Type B pancreatic cell (in vitro differentiated cells): Measurements from ENCODE around the gene STPG2. TPM values are rescaled to one million over a fixed set of nuclear protein-coding genes. Genes with fewer than 3 reads are reported as not detected.

ENCODE experiments used
- DNase-seq: peaks from one replicate; pipeline ENCODE4 v3.0.0; 2021; ENCODE audit warnings: mixed read lengths; ENCODE audit not compliant: unreplicated experiment; ENCODE audit errors: extremely low spot score
- H3K27ac Mint-ChIP-seq: 2 replicates; pipeline ENCODE4 v1.8.0; 2021; ENCODE audit warnings: mild to moderate bottlenecking, mixed read lengths
- H3K27me3 Mint-ChIP-seq: 2 replicates; pipeline ENCODE4 v1.8.0; 2021; ENCODE audit warnings: mixed read lengths
- H3K36me3 Mint-ChIP-seq: 2 replicates; pipeline ENCODE4 v1.8.0; 2021; ENCODE audit warnings: mixed read lengths
- H3K4me1 Mint-ChIP-seq: one replicate; pipeline ENCODE4 v1.8.0; 2021; ENCODE audit warnings: mixed read lengths; ENCODE audit not compliant: unreplicated experiment
- H3K4me3 Mint-ChIP-seq: 2 replicates; pipeline ENCODE4 v1.8.0; 2021; ENCODE audit warnings: mild to moderate bottlenecking, mixed read lengths
- H3K9me3 Mint-ChIP-seq: 2 replicates; pipeline ENCODE4 v1.8.0; 2021; ENCODE audit warnings: mixed read lengths
- total RNA-seq: library from RNA; stranded (reverse); gene quantifications from 2 replicates; pipeline ENCODE4 v1.2.1, GENCODE V29; 2021; ENCODE audit warnings: low replicate concordance
- TF ChIP-seq, protein P1 (sequence below): fragments of 200-600 bp; sonication (generic); conservative IDR thresholded peaks from 2 replicates; pipeline ENCODE4 v1.5.0; 2021; ENCODE audit warnings: antibody characterized with exemption, mild to moderate bottlenecking

The STPG2 gene
- total RNA-seq, 1 donor from 2014 or later = 0.29 TPM

DNA sequence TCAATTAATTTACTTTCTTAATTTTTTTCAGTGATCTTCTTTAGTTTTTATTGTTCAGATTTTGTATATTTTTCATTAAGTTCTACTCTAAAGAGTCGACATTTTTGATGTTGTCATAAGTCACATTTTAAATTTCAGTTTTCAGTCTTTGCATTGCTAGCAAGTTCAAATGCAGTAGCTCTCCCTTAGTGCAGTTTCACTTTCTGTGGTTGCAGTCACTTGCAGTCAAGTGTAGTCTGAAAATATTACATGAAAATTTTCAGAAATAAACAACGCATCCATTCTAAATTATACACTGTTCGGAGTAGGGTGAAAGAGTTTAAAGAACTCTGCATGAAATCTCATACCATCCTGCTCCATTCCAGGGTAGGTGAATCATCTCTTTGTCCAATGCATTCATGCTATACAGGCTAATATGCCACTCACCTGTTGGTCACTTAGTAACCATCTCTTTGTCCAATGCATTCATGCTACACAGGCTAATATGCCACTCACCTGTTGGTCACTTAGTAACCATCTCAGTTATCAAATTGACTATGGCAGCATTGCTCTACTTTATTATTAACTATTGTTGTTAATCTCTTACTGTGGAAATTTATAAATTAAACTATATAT, 356.9 kb downstream of the STPG2 start:
- Mint-ChIP-seq H3K27me3 (no peaks in the 10 kb centered on the region), H3K9me3 (peaks cover 6% of the 10 kb centered on the region), H3K4me3 (no peak overlapping the region), H3K36me3 (no peaks in the 10 kb centered on the region), H3K4me1 (no peaks in the 10 kb centered on the region), H3K27ac (no peak overlapping the region)
- TF ChIP-seq, protein P1, sequence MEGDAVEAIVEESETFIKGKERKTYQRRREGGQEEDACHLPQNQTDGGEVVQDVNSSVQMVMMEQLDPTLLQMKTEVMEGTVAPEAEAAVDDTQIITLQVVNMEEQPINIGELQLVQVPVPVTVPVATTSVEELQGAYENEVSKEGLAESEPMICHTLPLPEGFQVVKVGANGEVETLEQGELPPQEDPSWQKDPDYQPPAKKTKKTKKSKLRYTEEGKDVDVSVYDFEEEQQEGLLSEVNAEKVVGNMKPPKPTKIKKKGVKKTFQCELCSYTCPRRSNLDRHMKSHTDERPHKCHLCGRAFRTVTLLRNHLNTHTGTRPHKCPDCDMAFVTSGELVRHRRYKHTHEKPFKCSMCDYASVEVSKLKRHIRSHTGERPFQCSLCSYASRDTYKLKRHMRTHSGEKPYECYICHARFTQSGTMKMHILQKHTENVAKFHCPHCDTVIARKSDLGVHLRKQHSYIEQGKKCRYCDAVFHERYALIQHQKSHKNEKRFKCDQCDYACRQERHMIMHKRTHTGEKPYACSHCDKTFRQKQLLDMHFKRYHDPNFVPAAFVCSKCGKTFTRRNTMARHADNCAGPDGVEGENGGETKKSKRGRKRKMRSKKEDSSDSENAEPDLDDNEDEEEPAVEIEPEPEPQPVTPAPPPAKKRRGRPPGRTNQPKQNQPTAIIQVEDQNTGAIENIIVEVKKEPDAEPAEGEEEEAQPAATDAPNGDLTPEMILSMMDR = no peak
- DNase-seq = no peak

DNA sequence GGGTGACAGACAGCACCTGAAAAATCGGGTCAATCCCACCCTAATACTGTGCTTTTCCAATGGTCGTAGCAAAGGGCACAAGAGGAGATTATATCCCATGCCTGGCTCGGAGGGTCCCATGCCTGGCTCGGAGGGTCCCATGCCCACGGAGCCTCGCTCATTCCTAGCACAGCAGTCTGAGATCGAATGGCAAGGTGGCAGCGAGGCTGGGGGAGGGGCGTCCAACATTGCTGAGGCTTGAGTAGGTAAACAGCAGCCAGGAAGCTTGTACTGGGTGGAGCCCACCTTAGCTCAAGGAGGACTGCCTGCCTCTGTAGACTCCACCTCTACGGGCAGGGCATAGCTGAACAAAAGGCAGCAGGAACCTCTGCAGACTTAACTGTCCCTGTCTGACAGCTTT, 365.1 kb downstream of the STPG2 start:
- Mint-ChIP-seq H3K36me3 (no peaks in the 10 kb centered on the region), H3K4me3 (no peak overlapping the region), H3K9me3 (no peaks in the 10 kb centered on the region), H3K27ac (no peak overlapping the region), H3K27me3 (no peaks in the 10 kb centered on the region), H3K4me1 (no peaks in the 10 kb centered on the region)
- TF ChIP-seq, protein P1 = no peak
- no peak for DNase-seq

DNA sequence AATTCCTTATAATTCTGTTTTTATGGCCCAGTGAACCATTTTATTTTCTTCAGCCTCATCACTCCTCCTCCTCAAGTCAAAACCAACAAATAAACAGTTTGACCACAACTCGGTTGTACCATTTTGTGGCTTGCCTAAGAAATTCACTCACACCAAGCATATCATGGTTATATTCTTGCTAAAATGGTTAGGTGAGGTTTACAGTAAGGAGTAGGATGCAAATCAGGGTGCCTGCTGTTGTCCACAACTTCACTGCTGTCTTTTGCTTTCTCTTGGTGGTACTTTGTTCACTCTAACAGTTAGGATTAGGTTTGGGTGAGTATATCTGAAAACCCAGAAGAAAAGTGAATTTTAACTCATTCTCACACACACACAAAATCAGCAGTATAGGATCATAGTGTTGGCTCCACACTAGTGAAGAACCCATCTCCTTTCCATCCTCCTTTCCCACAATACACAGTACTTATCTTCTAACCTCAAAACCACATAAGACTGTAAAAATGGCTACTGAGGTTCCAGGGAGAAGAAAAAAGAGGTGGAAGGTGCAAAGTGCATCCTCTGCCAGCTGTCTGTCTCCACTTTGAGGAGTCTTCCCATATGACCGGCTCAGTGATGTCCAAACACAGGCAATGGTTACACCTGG, 368.8 kb downstream of the STPG2 start:
- no peak overlapping the region for H3K27ac Mint-ChIP-seq
- H3K4me1 Mint-ChIP-seq = no peaks in the 10 kb centered on the region
- no peak overlapping the region for H3K4me3 Mint-ChIP-seq
- H3K9me3 Mint-ChIP-seq = no peaks in the 10 kb centered on the region
- H3K36me3 Mint-ChIP-seq = no peaks in the 10 kb centered on the region
- TF ChIP-seq, protein P1 = no peak
- no peaks in the 10 kb centered on the region for H3K27me3 Mint-ChIP-seq
- DNase-seq = no peak

DNA sequence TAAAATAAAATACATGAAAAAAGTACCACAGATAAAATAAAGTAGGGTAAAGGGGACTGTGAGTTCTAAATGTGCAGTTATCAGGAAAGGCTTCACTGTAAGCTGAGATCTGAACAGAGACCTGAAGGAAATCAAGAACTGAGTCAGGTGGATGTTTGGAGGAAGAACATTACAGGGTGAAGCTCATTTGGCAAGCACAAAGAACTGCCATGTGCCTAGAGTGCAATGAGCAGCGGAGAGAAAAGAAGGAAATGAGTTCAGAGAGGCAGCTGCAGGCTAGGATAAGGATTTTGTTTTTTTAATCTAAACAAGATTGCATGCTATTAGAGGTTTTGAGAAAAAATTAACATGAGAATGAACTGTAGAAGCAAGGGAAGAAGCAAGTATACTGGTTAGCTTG, 373.1 kb downstream of the STPG2 start:
- TF ChIP-seq, protein P1 = no peak
- Mint-ChIP-seq H3K27me3 (no peaks in the 10 kb centered on the region), H3K27ac (no peak overlapping the region), H3K9me3 (no peaks in the 10 kb centered on the region), H3K4me1 (no peaks in the 10 kb centered on the region), H3K4me3 (no peak overlapping the region), H3K36me3 (no peaks in the 10 kb centered on the region)
- DNase-seq = no peak

DNA sequence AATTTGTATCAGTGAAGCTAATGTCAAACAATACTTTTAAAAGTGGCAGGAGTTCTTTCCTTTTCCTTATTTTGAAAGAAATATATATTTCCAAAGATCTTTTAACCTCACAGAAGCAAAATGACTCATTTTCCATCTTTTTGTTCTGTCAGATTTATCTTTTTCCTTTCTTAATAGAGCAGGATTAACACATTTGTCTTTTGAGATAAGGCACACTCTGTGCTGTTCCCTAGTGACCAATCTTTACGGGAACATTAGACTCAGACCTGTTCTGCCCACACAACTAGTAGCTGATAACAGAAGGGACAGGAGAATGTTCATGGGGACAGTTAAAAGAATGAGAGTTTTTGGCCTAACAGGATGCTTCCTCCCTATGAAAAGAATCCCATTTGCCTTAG, 381.2 kb downstream of the STPG2 start:
- Mint-ChIP-seq H3K4me3 (no peak overlapping the region), H3K4me1 (no peaks in the 10 kb centered on the region), H3K27ac (no peak overlapping the region), H3K36me3 (no peaks in the 10 kb centered on the region), H3K27me3 (no peaks in the 10 kb centered on the region), H3K9me3 (no peaks in the 10 kb centered on the region)
- no peak for DNase-seq
- TF ChIP-seq, protein P1 = no peak
